Stimulated activated CD8-positive, alpha-beta memory T cell treated with anti-CD3 and anti-CD28 coated beads, Interleukin-2, amount 100 ng/mL, for 1 hour (primary cell): ENCODE data around the gene SH3BGRL.
"Not testable (repeated sequence)": the region's sequence is repeated elsewhere in the genome, so short reads cannot be mapped to it uniquely, and the experiment has no call there.

Experiments used
- DNase-seq, 2 donors: peaks; one replicate each; pipeline ENCODE4 v3.0.0-alpha.2; 2020; ENCODE audit warnings: low read depth in 2 of 2

SH3BGRL gene

GRCh38 chrX:81259714-81260395 is 58.0 kb downstream of the SH3BGRL start:
- no peak for DNase-seq

DNA sequence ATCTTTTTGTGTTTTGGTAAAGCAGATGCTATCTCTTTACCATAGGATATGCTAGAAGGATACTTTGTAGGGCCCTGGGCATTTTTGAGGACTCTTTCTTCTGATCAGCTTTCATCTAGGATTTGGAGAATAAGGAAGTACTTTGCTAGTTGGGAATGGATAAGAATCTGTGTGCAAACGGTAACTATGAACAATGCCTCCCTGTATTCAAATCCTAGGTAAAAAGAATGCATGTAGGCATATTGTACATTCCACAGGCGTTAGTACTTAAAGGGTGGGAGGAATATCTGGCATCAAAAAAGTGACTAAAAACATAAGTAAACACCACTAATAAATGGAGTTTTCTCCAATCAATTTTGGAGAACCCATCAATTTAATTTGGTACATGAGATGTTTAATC is 59.7 kb downstream of the SH3BGRL start:
- no peak for DNase-seq

GRCh38 chrX:81263059-81263458 is 61.2 kb downstream of the SH3BGRL start:
- no peak for DNase-seq

- DNase-seq = no peak
Measured at GRCh38 chrX:81278616-81279015, 76.7 kb downstream of the SH3BGRL start.

- no peak for DNase-seq
Measured at GRCh38 chrX:81280148-81280547, 78.2 kb downstream of the SH3BGRL start.

- DNase-seq = no peak
Measured at GRCh38 chrX:81286075-81286474, 84.2 kb downstream of the SH3BGRL start.

- no peak for DNase-seq
Measured at GRCh38 chrX:81286608-81287007, 84.7 kb downstream of the SH3BGRL start.

DNA sequence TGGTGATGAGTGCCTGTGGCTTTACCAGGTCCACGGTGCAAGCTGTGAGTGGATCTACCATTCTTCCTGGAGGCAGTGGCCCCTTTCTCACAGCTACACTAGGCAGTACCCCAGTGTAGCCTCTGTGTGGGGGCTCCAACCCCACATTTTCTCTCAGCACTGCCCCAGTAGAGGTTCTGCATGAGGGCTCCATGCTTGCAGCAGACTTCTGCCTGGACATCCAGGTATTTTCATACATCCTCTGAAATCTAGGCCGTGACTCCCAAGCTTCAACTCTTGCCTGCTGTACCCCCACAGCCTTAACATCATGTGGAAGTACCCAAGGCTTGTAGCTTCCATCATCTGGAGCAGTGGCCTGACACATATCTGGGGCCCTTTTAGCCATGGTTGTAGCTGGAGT is 90.1 kb downstream of the SH3BGRL start:
- no peak for DNase-seq

GRCh38 chrX:81294101-81294500 is 92.2 kb downstream of the SH3BGRL start:
- no peak for DNase-seq

DNA sequence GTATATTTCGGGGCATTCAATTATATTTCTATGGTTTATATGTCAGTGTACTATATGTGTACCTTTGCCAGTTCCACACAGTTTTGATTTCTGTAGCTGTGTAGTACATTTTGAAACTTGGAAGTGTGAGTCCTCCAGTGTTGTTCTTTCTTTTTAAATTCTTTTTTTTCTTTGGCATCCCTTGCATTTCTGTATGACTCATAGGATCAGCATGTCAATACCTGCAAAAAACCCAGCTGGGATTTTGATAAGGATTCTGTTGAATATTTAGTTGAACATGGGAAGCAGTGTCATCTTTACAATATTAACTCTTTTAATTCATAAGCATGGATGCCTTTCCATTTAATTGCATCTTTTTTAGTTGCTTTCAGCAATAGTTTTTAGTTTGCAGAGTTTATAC is 100.0 kb downstream of the SH3BGRL start:
- no peak for DNase-seq

- DNase-seq = no peak
Measured at GRCh38 chrX:81304563-81304962, 102.7 kb downstream of the SH3BGRL start.

GRCh38 chrX:81305240-81305639 is 103.3 kb downstream of the SH3BGRL start:
- no peak for DNase-seq

- DNase-seq = no peak
Measured at GRCh38 chrX:81308086-81308829, 106.4 kb downstream of the SH3BGRL start.

DNA sequence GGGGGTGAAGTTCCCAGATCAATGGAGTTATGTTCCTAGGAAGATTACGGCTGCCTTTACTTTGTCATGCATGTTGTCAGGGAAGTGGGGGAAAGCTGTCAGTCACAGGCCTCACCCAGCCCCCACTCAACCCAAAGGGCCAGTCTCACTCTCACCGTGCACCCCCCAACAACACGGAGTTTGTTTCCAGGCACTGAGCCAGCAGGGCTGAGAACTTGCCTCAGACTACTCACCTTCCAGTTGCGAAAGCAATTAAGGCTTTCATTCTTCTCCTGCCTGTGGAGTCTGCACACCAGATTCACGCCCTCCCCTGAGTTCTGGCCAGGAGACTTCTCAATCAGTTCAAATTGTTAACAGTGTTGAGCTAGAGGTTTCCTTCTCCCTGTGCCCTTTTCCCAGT is 114.3 kb downstream of the SH3BGRL start:
- DNase-seq = no peak

GRCh38 chrX:81331653-81332052 is 129.8 kb downstream of the SH3BGRL start:
- DNase-seq = not testable (repeated sequence)

GRCh38 chrX:81336455-81337152 is 134.7 kb downstream of the SH3BGRL start:
- no peak for DNase-seq

DNA sequence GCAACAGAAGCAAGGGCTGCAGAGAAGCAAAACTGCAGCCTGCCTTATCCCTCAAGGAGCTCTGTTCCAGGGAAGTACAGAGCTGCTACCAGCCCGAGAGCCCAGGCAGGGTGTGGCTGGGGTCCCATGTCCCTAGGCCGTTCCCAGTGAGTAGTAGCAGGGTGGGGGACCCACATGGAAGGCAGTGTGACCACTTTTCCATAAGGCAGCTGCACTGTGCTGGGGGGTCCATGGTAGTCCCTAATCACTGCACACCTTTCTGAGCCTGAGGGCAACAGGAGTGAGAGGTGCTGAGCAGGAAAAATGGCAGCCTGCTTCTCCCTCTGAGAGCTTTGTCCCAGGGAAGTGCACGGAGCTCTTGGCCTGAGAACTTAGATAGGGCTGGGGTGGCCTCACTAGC is 135.9 kb downstream of the SH3BGRL start:
- DNase-seq = no peak

DNA sequence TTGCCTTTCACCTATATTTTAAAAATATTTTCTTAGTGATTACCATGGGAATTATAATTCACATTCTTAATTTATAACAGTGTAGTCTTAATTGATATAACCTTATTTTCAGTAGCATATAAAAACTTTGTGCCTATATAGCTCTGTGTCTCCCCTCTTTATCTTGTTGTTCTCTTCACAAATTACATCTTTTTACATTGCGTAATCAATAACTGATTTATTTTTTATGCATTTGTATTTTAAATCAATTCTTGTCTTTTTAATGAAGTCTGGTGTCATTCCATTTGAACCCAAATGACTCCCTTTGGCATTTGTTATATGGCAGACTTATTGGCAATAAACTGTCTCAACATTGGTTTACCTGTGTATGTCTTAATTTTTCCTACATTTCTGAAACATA is 137.0 kb downstream of the SH3BGRL start:
- DNase-seq = no peak

DNA sequence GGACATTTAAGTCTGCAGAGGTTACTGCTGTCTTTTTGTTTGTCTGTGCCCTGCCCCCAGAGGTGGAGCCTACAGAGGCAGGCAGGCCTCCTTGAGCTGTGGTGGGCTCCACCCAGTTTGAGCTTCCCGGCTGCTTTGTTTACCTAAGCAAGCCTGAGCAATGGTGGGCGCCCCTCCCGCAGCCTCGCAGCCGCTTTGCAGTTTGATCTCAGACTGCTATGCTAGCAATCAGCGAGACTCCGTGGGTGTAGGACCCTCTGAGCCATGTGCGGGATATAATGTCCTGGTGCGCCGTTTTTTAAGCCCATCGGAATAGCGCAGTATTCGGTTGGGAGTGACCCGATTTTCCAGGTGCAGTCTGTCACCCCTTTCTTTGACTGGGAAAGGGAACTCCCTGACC is 143.4 kb downstream of the SH3BGRL start:
- DNase-seq = not testable (repeated sequence)
